ENCODE results near the gene ACTL8.

DNA sequence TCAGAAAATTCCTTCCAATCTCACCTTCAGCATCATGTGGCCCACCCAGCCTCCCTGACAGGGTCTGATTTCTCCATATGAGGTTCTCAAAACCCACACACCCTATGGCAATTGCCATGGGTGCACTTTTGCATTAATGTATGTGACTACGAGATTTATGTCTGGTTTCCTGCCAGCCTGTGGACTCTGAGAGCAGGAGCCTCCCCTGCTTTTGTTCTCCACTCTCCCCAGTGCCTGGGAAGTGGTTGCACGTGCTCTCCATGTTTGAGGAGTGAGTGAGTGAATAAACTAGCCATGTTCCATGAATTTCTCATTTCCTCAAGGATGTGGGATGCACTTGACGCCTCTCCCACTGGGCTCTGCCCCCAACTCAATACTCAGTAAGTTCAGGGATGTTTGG is 91.2 kb downstream of the ACTL8 start:
- TF ChIP-seq, protein P1, sequence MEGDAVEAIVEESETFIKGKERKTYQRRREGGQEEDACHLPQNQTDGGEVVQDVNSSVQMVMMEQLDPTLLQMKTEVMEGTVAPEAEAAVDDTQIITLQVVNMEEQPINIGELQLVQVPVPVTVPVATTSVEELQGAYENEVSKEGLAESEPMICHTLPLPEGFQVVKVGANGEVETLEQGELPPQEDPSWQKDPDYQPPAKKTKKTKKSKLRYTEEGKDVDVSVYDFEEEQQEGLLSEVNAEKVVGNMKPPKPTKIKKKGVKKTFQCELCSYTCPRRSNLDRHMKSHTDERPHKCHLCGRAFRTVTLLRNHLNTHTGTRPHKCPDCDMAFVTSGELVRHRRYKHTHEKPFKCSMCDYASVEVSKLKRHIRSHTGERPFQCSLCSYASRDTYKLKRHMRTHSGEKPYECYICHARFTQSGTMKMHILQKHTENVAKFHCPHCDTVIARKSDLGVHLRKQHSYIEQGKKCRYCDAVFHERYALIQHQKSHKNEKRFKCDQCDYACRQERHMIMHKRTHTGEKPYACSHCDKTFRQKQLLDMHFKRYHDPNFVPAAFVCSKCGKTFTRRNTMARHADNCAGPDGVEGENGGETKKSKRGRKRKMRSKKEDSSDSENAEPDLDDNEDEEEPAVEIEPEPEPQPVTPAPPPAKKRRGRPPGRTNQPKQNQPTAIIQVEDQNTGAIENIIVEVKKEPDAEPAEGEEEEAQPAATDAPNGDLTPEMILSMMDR (conservative IDR thresholded peaks at IDR 0.05; ENCODE audit: low read depth, low read length) = no peak
- TF ChIP-seq CEBPB (IDR thresholded peaks at IDR 0.05; ENCODE audit: low read depth, low read length) = no peak
- TF ChIP-seq POLR2A (IDR thresholded peaks at IDR 0.05; ENCODE audit: low read depth, low read length) = no peak
- TF ChIP-seq MXI1 (IDR thresholded peaks at IDR 0.05; ENCODE audit: borderline replicate concordance, low read depth, low read length) = no peak
- TF ChIP-seq RAD21 (IDR thresholded peaks at IDR 0.05; ENCODE audit: low read length) = no peak
- TF ChIP-seq, protein P2, sequence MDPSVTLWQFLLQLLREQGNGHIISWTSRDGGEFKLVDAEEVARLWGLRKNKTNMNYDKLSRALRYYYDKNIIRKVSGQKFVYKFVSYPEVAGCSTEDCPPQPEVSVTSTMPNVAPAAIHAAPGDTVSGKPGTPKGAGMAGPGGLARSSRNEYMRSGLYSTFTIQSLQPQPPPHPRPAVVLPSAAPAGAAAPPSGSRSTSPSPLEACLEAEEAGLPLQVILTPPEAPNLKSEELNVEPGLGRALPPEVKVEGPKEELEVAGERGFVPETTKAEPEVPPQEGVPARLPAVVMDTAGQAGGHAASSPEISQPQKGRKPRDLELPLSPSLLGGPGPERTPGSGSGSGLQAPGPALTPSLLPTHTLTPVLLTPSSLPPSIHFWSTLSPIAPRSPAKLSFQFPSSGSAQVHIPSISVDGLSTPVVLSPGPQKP (IDR thresholded peaks at IDR 0.05; ENCODE audit: borderline replicate concordance, low read depth, low read length) = no peak
- TF ChIP-seq NFE2L2 (IDR thresholded peaks at IDR 0.05; ENCODE audit: low read depth, low read length) = no peak
- TF ChIP-seq MAZ (IDR thresholded peaks at IDR 0.05; ENCODE audit: borderline replicate concordance, low read depth, low read length) = no peak
- no peak for TF ChIP-seq RFX5 (IDR thresholded peaks at IDR 0.05; ENCODE audit: low read depth, low read length)
- TF ChIP-seq BHLHE40 (IDR thresholded peaks at IDR 0.05; ENCODE audit: low read depth, low read length) = no peak
- no peak for TF ChIP-seq CHD1 (IDR thresholded peaks at IDR 0.05; ENCODE audit: low read depth, low read length)
- TF ChIP-seq, protein P3, sequence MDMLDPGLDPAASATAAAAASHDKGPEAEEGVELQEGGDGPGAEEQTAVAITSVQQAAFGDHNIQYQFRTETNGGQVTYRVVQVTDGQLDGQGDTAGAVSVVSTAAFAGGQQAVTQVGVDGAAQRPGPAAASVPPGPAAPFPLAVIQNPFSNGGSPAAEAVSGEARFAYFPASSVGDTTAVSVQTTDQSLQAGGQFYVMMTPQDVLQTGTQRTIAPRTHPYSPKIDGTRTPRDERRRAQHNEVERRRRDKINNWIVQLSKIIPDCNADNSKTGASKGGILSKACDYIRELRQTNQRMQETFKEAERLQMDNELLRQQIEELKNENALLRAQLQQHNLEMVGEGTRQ (IDR thresholded peaks at IDR 0.05; ENCODE audit: low read depth, low read length) = no peak
- TF ChIP-seq SMC3 (IDR thresholded peaks at IDR 0.05; ENCODE audit: low read depth, low read length) = no peak

Data from IMR-90 (cell line).